ENCODE data around the gene MMP13.
A peak's percentile ranks its signal among the peaks of the same experiment; 100 is the strongest.
"Not testable (repeated sequence)": the region's sequence is repeated elsewhere in the genome, so short reads cannot be mapped to it uniquely, and the experiment has no call there.

Gene MMP13

DNA sequence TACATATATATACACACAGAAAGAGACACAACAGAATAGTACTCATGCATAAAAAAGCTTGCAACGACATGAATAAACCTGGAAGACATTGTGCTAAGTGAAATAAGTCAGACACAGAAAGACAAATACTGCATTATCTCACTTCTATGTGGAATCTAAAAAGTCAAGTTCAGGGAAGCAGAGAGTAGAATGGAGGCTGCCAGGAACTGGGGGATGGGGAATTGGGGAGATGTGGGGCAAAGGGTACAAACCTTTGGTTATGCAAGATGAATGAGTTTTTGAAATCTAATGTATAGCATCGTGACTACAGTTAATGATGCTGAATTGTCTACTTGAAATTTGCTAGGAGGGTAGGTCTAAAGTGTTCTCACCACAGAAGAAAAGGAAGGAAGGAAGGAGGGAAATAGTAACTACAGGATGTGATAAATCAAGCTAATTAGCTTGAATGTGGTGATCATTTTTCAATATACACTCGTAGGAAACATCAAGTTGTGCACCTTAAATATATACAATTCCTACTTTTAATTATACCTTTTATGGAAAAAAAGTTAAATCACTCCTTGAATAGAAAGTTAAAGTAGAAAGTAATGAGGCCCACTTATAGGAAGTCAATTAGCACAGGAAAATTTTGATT lies 33.8 kb downstream of the MMP13 start:
- no peak for DNase-seq (ENCODE audit: low read depth)
- no peak overlapping the region for H3K4me3 ChIP-seq (ENCODE audit: low read length)
- TF ChIP-seq, protein P1, sequence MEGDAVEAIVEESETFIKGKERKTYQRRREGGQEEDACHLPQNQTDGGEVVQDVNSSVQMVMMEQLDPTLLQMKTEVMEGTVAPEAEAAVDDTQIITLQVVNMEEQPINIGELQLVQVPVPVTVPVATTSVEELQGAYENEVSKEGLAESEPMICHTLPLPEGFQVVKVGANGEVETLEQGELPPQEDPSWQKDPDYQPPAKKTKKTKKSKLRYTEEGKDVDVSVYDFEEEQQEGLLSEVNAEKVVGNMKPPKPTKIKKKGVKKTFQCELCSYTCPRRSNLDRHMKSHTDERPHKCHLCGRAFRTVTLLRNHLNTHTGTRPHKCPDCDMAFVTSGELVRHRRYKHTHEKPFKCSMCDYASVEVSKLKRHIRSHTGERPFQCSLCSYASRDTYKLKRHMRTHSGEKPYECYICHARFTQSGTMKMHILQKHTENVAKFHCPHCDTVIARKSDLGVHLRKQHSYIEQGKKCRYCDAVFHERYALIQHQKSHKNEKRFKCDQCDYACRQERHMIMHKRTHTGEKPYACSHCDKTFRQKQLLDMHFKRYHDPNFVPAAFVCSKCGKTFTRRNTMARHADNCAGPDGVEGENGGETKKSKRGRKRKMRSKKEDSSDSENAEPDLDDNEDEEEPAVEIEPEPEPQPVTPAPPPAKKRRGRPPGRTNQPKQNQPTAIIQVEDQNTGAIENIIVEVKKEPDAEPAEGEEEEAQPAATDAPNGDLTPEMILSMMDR (conservative IDR thresholded peaks at IDR 0.05; ENCODE audit: low read depth, low read length) = no peak

DNA sequence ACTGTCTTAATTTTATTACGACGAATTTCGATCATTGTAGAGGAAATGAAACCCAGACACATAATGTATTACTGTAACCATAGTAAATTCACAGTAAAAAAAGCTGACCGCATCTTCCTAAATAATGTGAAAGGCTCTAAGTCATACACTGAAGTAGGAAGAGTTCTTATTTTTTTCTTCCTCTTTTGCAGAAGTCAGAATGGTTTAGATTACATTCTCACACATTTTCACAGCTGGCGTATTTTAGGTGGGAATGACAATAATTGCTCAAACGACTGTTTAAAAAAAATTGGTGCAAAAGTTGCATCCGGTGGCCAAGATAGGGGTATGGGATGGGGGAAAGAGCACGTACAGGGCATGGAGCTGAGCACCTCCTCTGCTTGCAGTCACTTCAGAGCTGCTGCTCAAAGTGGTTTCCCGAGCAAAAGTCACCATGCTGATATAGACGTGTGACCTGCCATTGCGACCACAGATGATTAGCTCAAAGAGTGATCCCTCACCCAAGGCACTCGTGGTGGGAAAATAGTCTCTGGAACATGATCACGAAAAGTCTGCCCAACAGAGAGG lies 35.3 kb downstream of the MMP13 start:
- H3K4me3 ChIP-seq (ENCODE audit: low read length) = no peak overlapping the region
- TF ChIP-seq, protein P1 (conservative IDR thresholded peaks at IDR 0.05; ENCODE audit: low read depth, low read length) = no peak
- no peak for DNase-seq (ENCODE audit: low read depth)

DNA sequence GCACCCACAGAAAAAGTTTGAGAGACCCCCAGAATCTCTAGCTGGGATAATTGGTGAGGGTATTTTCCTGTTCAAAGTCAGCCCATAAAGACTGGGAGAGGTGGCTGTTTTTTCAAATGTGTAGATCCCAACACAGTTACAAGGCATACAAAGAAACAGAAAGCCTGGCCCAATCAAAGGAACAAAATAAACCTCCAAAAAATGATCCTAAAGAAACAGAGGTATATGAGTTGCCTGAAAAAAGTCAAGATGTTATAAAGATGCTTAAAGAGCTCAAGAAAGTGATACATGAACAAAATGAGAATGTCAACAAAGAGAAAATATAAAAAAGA lies 40.5 kb downstream of the MMP13 start:
- TF ChIP-seq, protein P1 (conservative IDR thresholded peaks at IDR 0.05; ENCODE audit: low read depth, low read length) = no peak
- H3K4me3 ChIP-seq (ENCODE audit: low read length) = no peak overlapping the region
- no peak for DNase-seq (ENCODE audit: low read depth)

DNA sequence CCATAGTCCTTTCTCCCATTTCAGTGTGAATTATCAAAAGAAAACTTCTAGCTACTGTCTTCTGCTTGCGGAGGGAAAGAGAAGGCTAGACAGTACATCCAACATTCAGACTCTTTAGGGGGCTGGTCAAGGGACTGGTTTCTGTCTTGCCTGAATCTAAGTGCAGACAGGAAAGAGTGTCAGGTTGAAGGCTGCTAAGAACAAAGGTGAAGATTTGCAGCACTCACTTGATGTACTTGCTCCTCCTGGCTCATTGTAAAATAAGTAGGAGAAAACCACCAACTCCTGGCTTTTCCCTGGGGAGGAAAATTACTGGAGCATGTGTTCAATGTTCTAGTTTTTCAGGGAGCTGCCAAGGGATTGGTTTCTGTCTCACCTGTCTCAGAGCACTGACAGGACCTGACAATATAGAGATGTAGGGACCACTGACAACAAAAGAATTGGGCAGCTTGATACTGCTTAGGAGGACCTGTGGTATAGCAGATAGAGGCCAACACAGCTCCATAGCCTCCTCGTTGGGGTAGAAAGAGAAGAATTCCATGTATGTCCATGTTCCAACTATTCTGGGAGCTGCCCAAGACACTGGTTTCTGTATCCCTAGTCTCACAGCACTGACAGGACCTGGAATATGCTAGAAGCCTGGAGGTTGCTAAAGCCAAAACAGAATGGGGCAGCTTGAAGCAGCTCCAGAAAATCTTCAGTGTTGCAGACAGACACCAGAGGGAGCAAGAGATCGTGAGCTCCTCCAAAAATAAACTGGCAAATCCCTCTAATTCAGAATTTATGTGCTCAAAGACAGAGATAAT lies 41.1 kb downstream of the MMP13 start:
- H3K4me3 ChIP-seq (ENCODE audit: low read length) = no peak overlapping the region
- DNase-seq (ENCODE audit: low read depth) = no peak
- TF ChIP-seq, protein P1 (conservative IDR thresholded peaks at IDR 0.05; ENCODE audit: low read depth, low read length) = peak; percentile 77

DNA sequence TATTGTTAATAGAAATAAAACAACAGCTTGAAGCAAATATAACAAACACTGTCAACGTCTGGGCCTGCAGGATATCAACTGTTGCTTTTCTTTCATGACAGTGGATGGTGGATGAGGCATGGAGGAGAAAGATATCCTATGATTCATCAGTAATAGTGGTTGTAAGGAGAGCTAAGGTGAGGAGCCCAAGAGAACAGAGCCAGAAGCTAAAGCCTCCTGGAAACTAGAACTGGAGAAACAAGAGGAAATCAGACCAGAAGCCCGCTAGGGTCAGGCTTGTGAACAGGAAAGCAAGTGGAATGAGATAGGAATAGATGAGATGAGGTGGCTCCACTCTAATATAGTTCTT lies 43.1 kb downstream of the MMP13 start:
- TF ChIP-seq, protein P1 (conservative IDR thresholded peaks at IDR 0.05; ENCODE audit: low read depth, low read length) = no peak
- no peak for DNase-seq (ENCODE audit: low read depth)
- no peak overlapping the region for H3K4me3 ChIP-seq (ENCODE audit: low read length)

DNA sequence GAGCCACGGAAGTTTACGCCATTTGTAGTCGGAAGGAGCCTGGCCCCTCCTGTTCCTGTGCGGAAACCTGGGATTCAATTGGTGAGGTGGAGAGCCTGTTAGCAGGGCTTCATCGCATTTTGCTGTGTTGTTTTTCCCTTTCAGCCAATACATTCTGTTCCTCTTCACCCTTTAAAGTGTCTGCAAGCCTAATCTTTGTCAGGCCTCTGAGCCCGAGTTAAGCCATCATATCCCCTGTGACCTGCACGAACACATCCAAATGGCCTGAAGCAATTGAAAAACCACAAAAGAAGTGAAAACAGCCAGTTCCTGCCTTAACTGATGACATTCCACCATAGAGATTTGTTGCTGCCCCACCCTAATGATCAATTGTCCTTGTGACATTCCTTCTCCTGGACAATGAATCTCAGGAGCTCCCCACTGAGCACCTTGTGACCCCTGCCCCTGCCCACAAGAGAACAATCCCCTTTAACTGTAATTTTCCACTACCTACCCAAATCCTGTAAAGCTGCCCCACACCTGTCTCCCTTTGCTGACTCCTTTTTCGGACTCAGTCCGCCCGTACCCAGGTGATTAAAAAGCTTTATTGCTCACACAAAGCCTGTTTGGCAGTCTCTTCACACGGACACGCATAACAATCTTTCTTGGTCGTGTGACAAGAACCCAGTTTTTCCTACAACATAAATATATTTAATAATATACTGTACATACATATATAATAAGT lies 43.6 kb downstream of the MMP13 start:
- no peak overlapping the region for H3K4me3 ChIP-seq (ENCODE audit: low read length)
- TF ChIP-seq, protein P1 (conservative IDR thresholded peaks at IDR 0.05; ENCODE audit: low read depth, low read length) = no peak
- no peak for DNase-seq (ENCODE audit: low read depth)

DNA sequence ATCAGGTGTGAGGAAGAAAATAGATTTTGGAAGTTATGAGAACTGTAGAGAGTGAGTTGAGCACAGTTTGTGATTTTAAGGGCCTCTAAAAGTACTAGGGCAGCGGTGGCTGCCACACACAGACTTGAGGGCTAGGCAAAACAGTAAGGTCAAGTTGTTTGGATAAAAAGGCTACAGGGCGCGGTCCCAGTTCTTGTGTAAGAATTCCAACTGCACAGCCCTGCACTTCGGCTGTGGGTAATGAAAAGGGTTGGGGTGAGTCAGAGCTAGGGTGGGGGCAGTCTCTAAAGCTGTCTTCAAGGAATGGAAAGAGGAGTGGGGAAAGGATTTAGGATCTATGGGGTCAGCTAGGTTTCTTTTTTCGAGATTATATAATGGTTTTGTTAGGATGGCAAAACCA lies 49.7 kb downstream of the MMP13 start:
- DNase-seq (ENCODE audit: low read depth) = not testable (repeated sequence)

DNA sequence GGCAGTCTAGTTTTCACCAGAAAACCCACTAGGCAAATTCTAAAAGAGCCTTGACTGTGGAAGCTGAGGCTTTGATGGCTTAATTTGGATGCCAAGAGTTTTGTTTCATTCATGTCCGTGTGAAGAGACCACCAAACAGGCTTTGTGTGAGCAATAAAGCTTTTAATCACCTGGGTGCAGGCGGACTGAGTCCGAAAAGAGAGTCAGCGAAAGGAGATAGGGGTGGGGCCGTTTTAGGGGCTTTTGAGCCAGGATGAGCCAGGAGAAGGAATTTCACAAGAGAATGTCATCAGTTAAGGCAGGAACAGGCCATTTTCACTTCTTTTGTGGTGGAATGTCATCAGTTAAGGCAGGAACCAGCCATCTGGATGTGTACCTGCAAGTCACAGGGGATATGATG lies 51.6 kb downstream of the MMP13 start:
- not testable (repeated sequence) for H3K4me3 ChIP-seq (ENCODE audit: low read length); DNase-seq (ENCODE audit: low read depth)

More for the DNA sequence above, 49.7 kb downstream of the MMP13 start:
- not testable (repeated sequence) for H3K4me3 ChIP-seq (ENCODE audit: low read length)

All from retinal pigment epithelial cell (primary cell).